SJCRH30 (cell line): ENCODE data around the gene DROSHA. TPM values are rescaled to one million over a fixed set of nuclear protein-coding genes. Genes with fewer than 3 reads are reported as not detected.
"Not testable (repeated sequence)": the region's sequence is repeated elsewhere in the genome, so short reads cannot be mapped to it uniquely, and the experiment has no call there.

Experiments
- DNase-seq, 2 experiments: peaks; one replicate each; pipeline ENCODE4 v3.0.0-alpha.2; 2015 to 2020
- H3K27ac ChIP-seq: fragments of 250-450 bp; sonication (Bioruptor Pico); 2 replicates; pipeline ENCODE4 v1.5.1; 2020; ENCODE audit warnings: mild to moderate bottlenecking, moderate library complexity
- H3K27me3 ChIP-seq: fragments of 250-450 bp; sonication (Bioruptor Pico); 2 replicates; pipeline ENCODE4 v1.5.1; 2020; ENCODE audit warnings: mild to moderate bottlenecking, moderate library complexity
- H3K36me3 ChIP-seq: fragments of 250-450 bp; sonication (Bioruptor Pico); 2 replicates; pipeline ENCODE4 v1.5.1; 2020; ENCODE audit warnings: mild to moderate bottlenecking, moderate library complexity
- H3K4me1 ChIP-seq: fragments of 250-450 bp; sonication (Bioruptor Pico); 2 replicates; pipeline ENCODE4 v1.5.1; 2020; ENCODE audit warnings: mild to moderate bottlenecking, moderate library complexity
- H3K4me3 ChIP-seq: fragments of 250-450 bp; sonication (Bioruptor Pico); 2 replicates; pipeline ENCODE4 v1.5.1; 2020; ENCODE audit warnings: mild to moderate bottlenecking, moderate library complexity
- H3K9me3 ChIP-seq: fragments of 250-450 bp; sonication (Bioruptor Pico); replicated peaks from 2 replicates; pipeline ENCODE4 v1.5.1; 2020; ENCODE audit warnings: mild to moderate bottlenecking, moderate library complexity
- total RNA-seq: library from RNA; depleted of rRNA; stranded (reverse); fragments of >200 nt; shearing (Covaris generic); gene quantifications from 2 replicates; pipeline ENCODE4 v1.2.3, GENCODE V29; 2014

The DROSHA gene
- total RNA-seq, 1 experiment from 2014 or later: 105 TPM

DNA sequence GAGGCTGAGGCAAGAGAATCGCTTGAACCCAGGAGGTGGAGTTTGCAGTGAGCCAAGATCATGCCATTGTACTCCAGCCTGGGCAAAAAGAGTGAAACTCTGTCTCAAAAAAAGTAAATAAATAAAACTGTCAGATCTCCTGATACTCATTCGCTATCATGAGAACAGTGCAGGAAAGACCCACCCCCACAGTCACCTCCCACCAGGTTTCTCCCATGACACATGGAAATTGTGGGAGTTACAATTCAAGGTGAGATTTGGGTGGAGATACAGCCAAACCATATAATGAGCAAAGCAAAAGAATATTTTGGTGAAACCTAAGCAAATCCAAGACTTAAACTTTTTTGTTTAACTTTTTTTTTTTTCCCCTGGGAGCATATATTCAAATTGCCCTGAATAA, 17.2 kb upstream of the DROSHA start:
- H3K36me3 ChIP-seq: peaks cover 74% of the 10 kb centered on the region
- H3K27me3 ChIP-seq, DNase-seq, H3K9me3 ChIP-seq, H3K4me3 ChIP-seq, H3K4me1 ChIP-seq, H3K27ac ChIP-seq: not testable (repeated sequence)

- H3K27ac ChIP-seq: peak overlapping the region; percentile 32; the same call in 1 of the 2 replicates
- H3K9me3 ChIP-seq: no peaks in the 10 kb centered on the region
- H3K36me3 ChIP-seq: peaks cover 73% of the 10 kb centered on the region
- H3K4me3 ChIP-seq: no peak overlapping the region
- peaks cover 6% of the 10 kb centered on the region; the same call in 1 of the 2 replicates for H3K4me1 ChIP-seq
- peak in 1 of 2 experiments; percentile 9 for DNase-seq
- no peaks in the 10 kb centered on the region for H3K27me3 ChIP-seq
Measured at GRCh38 chr5:31537851-31538250, 6.0 kb upstream of the DROSHA start.

GRCh38 chr5:31537349-31537748, 5.5 kb upstream of the DROSHA start:
- Histone ChIP-seq H3K36me3 (peaks cover 68% of the 10 kb centered on the region), H3K4me3 (no peak overlapping the region), H3K27ac (peak overlapping the region; percentile 32; the same call in 1 of the 2 replicates), H3K9me3 (no peaks in the 10 kb centered on the region), H3K4me1 (peaks cover 6% of the 10 kb centered on the region; the same call in 1 of the 2 replicates), H3K27me3 (no peaks in the 10 kb centered on the region)
- DNase-seq: no peak

GRCh38 chr5:31536873-31537272, 5.0 kb upstream of the DROSHA start:
- peaks cover 6% of the 10 kb centered on the region; the same call in 1 of the 2 replicates for H3K4me1 ChIP-seq
- DNase-seq: no peak
- no peaks in the 10 kb centered on the region for H3K9me3 ChIP-seq
- no peaks in the 10 kb centered on the region for H3K27me3 ChIP-seq
- no peak overlapping the region for H3K4me3 ChIP-seq
- peaks cover 65% of the 10 kb centered on the region for H3K36me3 ChIP-seq
- H3K27ac ChIP-seq: no peak overlapping the region

GRCh38 chr5:31534527-31535046, 2.7 kb upstream of the DROSHA start:
- H3K4me3 ChIP-seq: no peak overlapping the region
- peaks cover 43% of the 10 kb centered on the region for H3K36me3 ChIP-seq

GRCh38 chr5:31531543-31531887, 378 bp downstream of the DROSHA start:
- DNase-seq: peak; percentile 21 to 48
- Histone ChIP-seq H3K36me3 (peaks cover 47% of the 10 kb centered on the region), H3K9me3 (no peaks in the 10 kb centered on the region), H3K27me3 (no peaks in the 10 kb centered on the region), H3K27ac (peak overlapping the region; percentile 65), H3K4me1 (peaks cover 3% of the 10 kb centered on the region), H3K4me3 (peak overlapping the region; percentile 87)

More at GRCh38 chr5:31534527-31535046, 2.7 kb upstream of the DROSHA start:
- H3K9me3 ChIP-seq: no peaks in the 10 kb centered on the region
- no peak overlapping the region for H3K27ac ChIP-seq
- no peak for DNase-seq
- H3K27me3 ChIP-seq: no peaks in the 10 kb centered on the region
- peaks cover 6% of the 10 kb centered on the region for H3K4me1 ChIP-seq

DNA sequence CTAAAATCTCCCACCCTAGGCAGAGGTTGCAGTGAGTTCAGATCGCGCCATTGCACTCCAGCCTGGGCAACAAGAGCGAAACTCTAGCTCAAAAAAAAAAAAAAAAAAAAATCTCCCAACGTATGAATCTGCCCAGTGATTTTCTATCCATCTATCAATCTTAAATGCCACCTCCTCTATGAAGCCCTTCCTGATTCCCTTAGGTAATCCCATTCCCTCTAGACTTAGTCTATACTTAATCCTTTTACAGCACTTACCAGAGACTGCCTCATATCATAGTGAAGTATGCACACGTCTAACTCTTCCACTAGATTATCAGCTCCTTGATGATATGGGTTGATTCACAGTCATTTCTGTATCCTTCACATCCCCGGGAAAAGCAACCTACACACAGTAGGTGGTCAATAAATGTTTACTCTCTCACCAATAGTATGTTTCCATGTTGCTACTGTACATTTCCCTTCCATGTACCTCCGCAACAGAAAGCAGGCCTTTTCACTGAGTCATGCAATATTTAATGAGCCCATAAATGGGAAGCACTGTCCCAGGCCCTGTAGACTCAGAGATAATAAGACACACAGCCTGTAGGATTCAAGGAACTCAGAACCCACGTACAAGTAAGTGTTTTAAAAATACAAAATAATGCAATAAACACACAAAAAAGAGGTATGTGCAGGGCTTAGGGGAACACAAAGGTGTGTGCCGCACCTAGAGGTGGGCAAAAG, 1.2 kb downstream of the DROSHA start:
- H3K4me1 ChIP-seq: peaks cover 3% of the 10 kb centered on the region
- no peaks in the 10 kb centered on the region for H3K9me3 ChIP-seq
- peaks cover 44% of the 10 kb centered on the region for H3K36me3 ChIP-seq
- H3K27me3 ChIP-seq: no peaks in the 10 kb centered on the region
- peak overlapping the region; percentile 87 for H3K4me3 ChIP-seq
- no peak overlapping the region for H3K27ac ChIP-seq
- no peak for DNase-seq

GRCh38 chr5:31523041-31523440, 8.9 kb downstream of the DROSHA start:
- Histone ChIP-seq H3K9me3 (no peaks in the 10 kb centered on the region), H3K36me3 (peaks cover 73% of the 10 kb centered on the region), H3K27ac (no peak overlapping the region), H3K27me3 (no peaks in the 10 kb centered on the region), H3K4me1 (no peaks in the 10 kb centered on the region), H3K4me3 (no peak overlapping the region)
- DNase-seq: no peak

GRCh38 chr5:31516802-31517201, 15.1 kb downstream of the DROSHA start:
- H3K9me3 ChIP-seq: no peaks in the 10 kb centered on the region

GRCh38 chr5:31511305-31511704, 20.6 kb downstream of the DROSHA start:
- Histone ChIP-seq H3K27me3 (no peaks in the 10 kb centered on the region), H3K4me1 (no peaks in the 10 kb centered on the region), H3K27ac (no peak overlapping the region), H3K36me3 (peaks cover 81% of the 10 kb centered on the region), H3K4me3 (no peak overlapping the region), H3K9me3 (no peaks in the 10 kb centered on the region)
- no peak for DNase-seq

More at GRCh38 chr5:31516802-31517201, 15.1 kb downstream of the DROSHA start:
- Histone ChIP-seq H3K27ac (no peak overlapping the region), H3K27me3 (no peaks in the 10 kb centered on the region), H3K36me3 (peaks cover 73% of the 10 kb centered on the region), H3K4me3 (no peak overlapping the region), H3K4me1 (no peaks in the 10 kb centered on the region)
- no peak for DNase-seq

- no peaks in the 10 kb centered on the region for H3K27me3 ChIP-seq
- H3K9me3 ChIP-seq: no peaks in the 10 kb centered on the region
- H3K27ac ChIP-seq: no peak overlapping the region
- no peaks in the 10 kb centered on the region for H3K4me1 ChIP-seq
- no peak for DNase-seq
- H3K36me3 ChIP-seq: peaks cover 83% of the 10 kb centered on the region
- no peak overlapping the region for H3K4me3 ChIP-seq
Measured at GRCh38 chr5:31504529-31504928, 27.4 kb downstream of the DROSHA start.

DNA sequence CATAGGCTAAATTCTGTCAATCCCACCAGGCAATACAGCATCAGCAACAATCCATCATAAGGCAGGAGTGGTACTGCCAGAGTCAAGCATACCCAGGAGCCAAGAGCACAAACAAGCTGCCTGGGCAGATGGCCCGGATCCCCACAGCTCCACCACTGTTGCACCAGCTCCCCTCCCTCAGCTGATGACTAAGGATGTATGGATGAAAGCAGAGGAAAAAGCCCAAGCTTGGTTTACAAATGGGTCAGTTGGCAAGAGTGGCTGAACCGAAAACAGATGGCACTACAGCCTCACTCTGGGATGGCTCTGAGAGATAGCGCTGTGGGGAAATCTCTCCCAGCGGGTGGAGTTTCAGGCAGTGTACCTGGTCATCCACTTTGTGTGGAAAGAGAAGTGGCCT, 29.4 kb downstream of the DROSHA start:
- H3K27ac ChIP-seq: no peak overlapping the region
- H3K36me3 ChIP-seq: peaks cover 76% of the 10 kb centered on the region
- no peak overlapping the region for H3K4me3 ChIP-seq
- DNase-seq: no peak
- H3K4me1 ChIP-seq: no peaks in the 10 kb centered on the region
- no peaks in the 10 kb centered on the region for H3K9me3 ChIP-seq
- H3K27me3 ChIP-seq: no peaks in the 10 kb centered on the region

DNA sequence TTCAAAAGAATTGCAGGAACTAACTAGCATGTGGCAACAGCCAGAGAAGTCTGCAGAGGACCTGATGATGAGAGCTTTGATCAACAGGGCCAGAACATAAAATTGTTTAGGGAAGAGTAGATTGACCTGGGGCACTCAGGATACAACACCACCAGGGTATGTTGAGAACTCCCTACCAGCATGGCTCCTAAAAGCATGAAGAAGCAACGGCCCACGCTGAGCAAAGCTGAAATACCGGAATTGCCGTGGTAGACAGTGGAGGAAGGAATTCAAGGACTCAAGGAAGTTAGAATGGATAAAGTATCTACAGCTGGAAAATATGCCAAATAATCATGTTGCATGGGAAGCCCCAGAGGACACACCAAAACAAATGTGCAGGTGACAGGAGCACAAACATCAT, 31.6 kb downstream of the DROSHA start:
- no peaks in the 10 kb centered on the region for H3K27me3 ChIP-seq
- H3K4me3 ChIP-seq: no peak overlapping the region
- H3K36me3 ChIP-seq: peaks cover 81% of the 10 kb centered on the region
- no peak for DNase-seq
- no peaks in the 10 kb centered on the region for H3K9me3 ChIP-seq
- H3K4me1 ChIP-seq: no peaks in the 10 kb centered on the region
- no peak overlapping the region for H3K27ac ChIP-seq

DNA sequence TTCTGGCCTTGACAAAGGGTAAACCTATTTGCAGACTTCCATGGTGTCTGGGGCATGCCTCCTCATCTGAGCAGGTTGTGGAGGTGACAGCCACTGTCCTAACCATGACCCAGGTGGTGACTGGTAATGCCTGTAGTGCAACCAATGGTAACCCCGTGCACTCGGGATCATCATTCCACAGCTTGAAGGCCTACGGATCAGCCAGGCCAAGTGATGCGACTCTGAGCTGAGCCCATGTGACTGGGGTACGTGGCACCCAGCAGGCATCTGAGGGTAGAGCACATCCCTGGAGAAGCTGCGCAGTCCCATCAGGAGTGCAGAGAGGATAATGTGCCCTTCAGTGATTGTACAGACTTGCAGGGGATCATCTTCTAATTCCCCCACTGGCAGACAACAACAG, 35.0 kb downstream of the DROSHA start:
- Histone ChIP-seq H3K4me1 (no peaks in the 10 kb centered on the region), H3K4me3 (no peak overlapping the region), H3K27me3 (no peaks in the 10 kb centered on the region), H3K27ac (no peak overlapping the region), H3K9me3 (no peaks in the 10 kb centered on the region), H3K36me3 (peaks cover 86% of the 10 kb centered on the region)
- DNase-seq: no peak

DNA sequence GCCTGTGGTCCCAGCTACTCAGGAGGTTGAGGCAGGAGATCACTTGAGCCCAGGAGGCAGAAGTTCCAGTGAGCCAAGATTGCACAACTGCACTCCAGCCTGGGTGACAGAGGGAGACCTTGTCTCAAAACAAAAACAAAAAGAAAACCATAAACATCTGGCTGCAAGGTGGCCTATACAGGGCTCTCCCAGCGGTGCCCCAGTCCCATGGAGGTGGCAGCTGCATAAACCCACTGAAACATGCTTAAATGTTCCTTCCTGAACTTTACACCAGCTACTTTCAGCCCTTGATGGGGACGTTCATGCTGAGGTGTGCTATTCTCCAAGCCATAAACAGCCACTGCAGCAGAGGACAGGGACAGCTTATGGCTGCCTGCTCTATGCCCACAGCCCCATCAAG, 35.6 kb downstream of the DROSHA start:
- Histone ChIP-seq H3K9me3 (no peaks in the 10 kb centered on the region), H3K27ac (no peak overlapping the region), H3K27me3 (no peaks in the 10 kb centered on the region), H3K36me3 (peaks cover 86% of the 10 kb centered on the region), H3K4me1 (no peaks in the 10 kb centered on the region), H3K4me3 (no peak overlapping the region)
- no peak for DNase-seq

DNA sequence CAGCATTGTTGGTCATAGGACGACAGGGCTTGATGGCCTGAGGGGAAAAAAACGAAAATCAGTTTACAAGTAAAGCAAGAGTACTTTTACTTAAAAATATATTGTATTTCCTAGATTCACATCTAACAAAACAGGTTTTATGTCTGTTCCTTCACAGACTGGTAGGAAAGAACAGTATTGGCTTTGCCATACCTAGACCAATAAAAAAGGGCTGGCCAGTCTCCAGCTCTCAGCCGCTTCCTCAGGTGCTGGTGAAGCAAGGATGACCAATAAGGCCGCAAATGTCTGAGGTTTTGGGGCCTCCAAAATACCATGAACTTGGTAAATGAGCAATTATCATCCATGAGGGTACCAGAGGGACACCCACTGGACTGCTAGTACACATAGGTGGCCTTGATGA, 36.6 kb downstream of the DROSHA start:
- Histone ChIP-seq H3K36me3 (peaks cover 80% of the 10 kb centered on the region), H3K27me3 (no peaks in the 10 kb centered on the region), H3K4me3 (no peak overlapping the region), H3K27ac (no peak overlapping the region), H3K9me3 (no peaks in the 10 kb centered on the region), H3K4me1 (no peaks in the 10 kb centered on the region)
- DNase-seq: no peak
